SK-N-SH (cell line): ENCODE measurements around the gene CDH4. TPM values are rescaled to one million over a fixed set of nuclear protein-coding genes. Genes with fewer than 3 reads are reported as not detected.

Experiments used
- CTCF ChIA-PET: fragments of 300-600, 350-600 bp; formaldehyde crosslinking; extraction: SDS; loops from one replicate; lab custom pipeline; 2021; lab: Yijun Ruan, JAX
- POLR2A ChIA-PET: fragments of 350-600 bp; sonication (Branson Sonifier 250); formaldehyde crosslinking; extraction: SDS; loops from one replicate; lab custom pipeline; 2020; ENCODE audit warnings: antibody characterized with exemption, inconsistent platforms; lab: Yijun Ruan, JAX
- DNase-seq: peaks from one replicate; pipeline ENCODE4 v3.0.0; 2012
- H2AFZ ChIP-seq: fragments of 200-600 bp; sonication (generic); 2 replicates; pipeline ENCODE4 v1.8.1; 2016; ENCODE audit warnings: antibody characterized with exemption, mild to moderate bottlenecking, low read depth
- H3F3A ChIP-seq: fragments of 200-600 bp; sonication (generic); replicated peaks from 2 replicates; pipeline ENCODE3; 2016; ENCODE audit warnings: antibody characterized with exemption, mild to moderate bottlenecking; ENCODE audit not compliant: insufficient read depth
- H3K27ac ChIP-seq, 2 experiments: fragments of 200-500 bp in 1 of 2; fragments of 200-600 bp in 1 of 2; sonication (Bioruptor generic) in 1 of 2; sonication (generic), shearing (Covaris generic) in 1 of 2; 2 replicates each; pipeline versions ENCODE4 v1.5.1 to v1.6.1; 2014 to 2016; ENCODE audit warnings: low read depth in 2 of 2, inconsistent platforms in 1 of 2, low read length in 1 of 2, mild to moderate bottlenecking in 1 of 2, mixed read lengths in 1 of 2
- H3K27me3 ChIP-seq: fragments of 200-600 bp; sonication (generic), shearing (Covaris generic); 2 replicates; pipeline ENCODE4 v1.6.1; 2016; ENCODE audit warnings: mixed run types; ENCODE audit not compliant: insufficient read depth
- H3K36me3 ChIP-seq, 2 experiments: fragments of 200-500 bp in 1 of 2; fragments of 200-600 bp in 1 of 2; sonication (Bioruptor generic) in 1 of 2; sonication (generic) in 1 of 2; replicated peaks in 1 of 2; 2 replicates each; pipeline versions ENCODE3 to v1.5.1; 2014 to 2016; ENCODE audit warnings: low read length in 1 of 2, mild to moderate bottlenecking in 1 of 2; ENCODE audit not compliant: insufficient read depth in 2 of 2, control insufficient read depth in 1 of 2
- H3K4me1 ChIP-seq, 2 experiments: fragments of 200-500 bp in 1 of 2; fragments of 200-600 bp in 1 of 2; sonication (Bioruptor generic) in 1 of 2; sonication (generic), shearing (Covaris generic) in 1 of 2; 2 replicates each; pipeline versions ENCODE4 v1.5.1 to v1.6.1; 2014 to 2016; ENCODE audit warnings: low read depth in 1 of 2, low read length in 1 of 2, mixed run types in 1 of 2; ENCODE audit not compliant: insufficient read depth in 2 of 2, control insufficient read depth in 1 of 2
- H3K4me2 ChIP-seq: fragments of 200-600 bp; sonication (generic), shearing (Covaris generic); 2 replicates; pipeline ENCODE4 v1.6.1; 2017; ENCODE audit warnings: mixed run types
- H3K4me3 ChIP-seq, 2 experiments: fragments of 200-500 bp in 1 of 2; fragments of 200-600 bp in 1 of 2; sonication (Bioruptor generic) in 1 of 2; sonication (generic), shearing (Covaris generic) in 1 of 2; 2 replicates each; pipeline versions ENCODE4 v1.5.1 to v1.8.1; 2014 to 2016; ENCODE audit warnings: low read depth in 2 of 2, inconsistent platforms in 1 of 2, low read length in 1 of 2, mild to moderate bottlenecking in 1 of 2, mixed read lengths in 1 of 2, moderate library complexity in 1 of 2
- H3K79me2 ChIP-seq: fragments of 200-600 bp; sonication (generic); 2 replicates; pipeline ENCODE4 v1.8.1; 2017; ENCODE audit warnings: mild to moderate bottlenecking; ENCODE audit not compliant: insufficient read depth
- H3K9ac ChIP-seq: fragments of 200-600 bp; sonication (generic); 2 replicates; pipeline ENCODE4 v1.6.1; 2017; ENCODE audit warnings: mixed run types
- H3K9me2 ChIP-seq: fragments of 200-600 bp; sonication (generic); 2 replicates; pipeline ENCODE4 v1.6.1; 2017; ENCODE audit warnings: mixed run types
- H3K9me3 ChIP-seq: fragments of 200-600 bp; sonication (generic); 2 replicates; pipeline ENCODE4 v1.6.1; 2017; ENCODE audit warnings: mixed run types, mild to moderate bottlenecking, moderate library complexity
- H4K20me1 ChIP-seq: fragments of 200-600 bp; sonication (generic); 2 replicates; pipeline ENCODE4 v1.6.1; 2017; ENCODE audit warnings: mild to moderate bottlenecking, mixed run types; ENCODE audit not compliant: insufficient read depth
- FOXJ3 ChIP-seq: sonication (generic); formaldehyde crosslinking; IDR thresholded peaks from 2 replicates; pipeline ENCODE4 v1.5.1; 2020; ENCODE audit warnings: mild to moderate bottlenecking, missing genetic modification reagents
- GATA2 ChIP-seq: sonication (generic); formaldehyde crosslinking; IDR thresholded peaks from 2 replicates; pipeline ENCODE4 v1.5.0; 2020; ENCODE audit warnings: mild to moderate bottlenecking, missing genetic modification reagents
- JUND ChIP-seq: IDR thresholded peaks from 2 replicates; pipeline ENCODE4 v1.4.0; 2012
- MAX ChIP-seq: IDR thresholded peaks from 2 replicates; pipeline ENCODE4 v1.4.0; 2012; ENCODE audit warnings: low read depth
- MEF2A ChIP-seq: IDR thresholded peaks from 2 replicates; pipeline ENCODE4 v1.4.0; 2012; ENCODE audit warnings: low read depth, borderline replicate concordance
- NRF1 ChIP-seq: IDR thresholded peaks from 2 replicates; pipeline ENCODE4 v1.6.1; 2012; ENCODE audit warnings: low read depth, mild to moderate bottlenecking, low read length
- PBX3 ChIP-seq: IDR thresholded peaks from 2 replicates; pipeline ENCODE4; 2012
- REST ChIP-seq: IDR thresholded peaks from 2 replicates; pipeline ENCODE4 v1.6.1; 2012; ENCODE audit warnings: mild to moderate bottlenecking, low read depth, low read length, moderate library complexity
- RFX5 ChIP-seq: IDR thresholded peaks from 2 replicates; pipeline ENCODE4 v1.6.1; 2012; ENCODE audit warnings: mild to moderate bottlenecking, improper control_type of control experiment, low read length
- RXRA ChIP-seq: IDR thresholded peaks from 2 replicates; pipeline ENCODE4 v1.4.0; 2012; ENCODE audit warnings: low read depth, mild to moderate bottlenecking, borderline replicate concordance
- SIN3A ChIP-seq: IDR thresholded peaks from 2 replicates; pipeline ENCODE4 v1.6.1; 2012; ENCODE audit warnings: low read depth, mild to moderate bottlenecking, low read length, moderate library complexity, borderline replicate concordance
- TAF1 ChIP-seq: IDR thresholded peaks from 2 replicates; pipeline ENCODE4 v1.6.1; 2012; ENCODE audit warnings: low read depth, mild to moderate bottlenecking, low read length, moderate library complexity, borderline replicate concordance
- TCF12 ChIP-seq: IDR thresholded peaks from 2 replicates; pipeline ENCODE4 v1.4.0; 2012
- TEAD4 ChIP-seq: IDR thresholded peaks from 2 replicates; pipeline ENCODE4 v1.4.0; 2012; ENCODE audit warnings: mild to moderate bottlenecking, borderline replicate concordance; ENCODE audit not compliant: insufficient read depth
- USF2 ChIP-seq: fragments of 150-350 bp; IDR thresholded peaks from 2 replicates; pipeline ENCODE4 v1.6.1; 2017; ENCODE audit warnings: antibody characterized with exemption, low read length, low read depth, borderline replicate concordance
- WGBS: methylation state at CpG from one replicate; pipeline ENCODE4 v1.1.6; 2017; ENCODE audit warnings: low lambda C conversion rate; 5-methylcytosine and 5-hydroxymethylcytosine counted together
- polyA plus RNA-seq, 3 experiments: library from polyadenylated mRNA; depleted of rRNA; stranded (reverse); fragments of >200 nt; gene quantifications; 2 replicates each; pipeline ENCODE4 v1.2.3, GENCODE V29; 2012

The CDH4 gene
- polyA plus RNA-seq, 1 of the 3 experiments (the other 2 are of a cell fraction) = not detected

GRCh38 chr20:61236713-61237112 lies 15.3 kb upstream of the CDH4 start:
- Histone ChIP-seq H3K4me1 (no peaks in the 10 kb centered on the region), H3K79me2 (no peaks in the 10 kb centered on the region), H3K36me3 (no peaks in the 10 kb centered on the region), H3K4me2 (no peak overlapping the region), H3F3A (no peaks in the 10 kb centered on the region), H3K9me2 (no peaks in the 10 kb centered on the region), H3K27me3 (no peaks in the 10 kb centered on the region), H2AFZ (no peak overlapping the region), H3K4me3 (no peak overlapping the region), H4K20me1 (no peaks in the 10 kb centered on the region), H3K9me3 (no peaks in the 10 kb centered on the region), H3K27ac (no peak overlapping the region), H3K9ac (no peak overlapping the region)
- ChIA-PET CTCF (interaction anchor here (2.2 kb wide), 1 partner anchor 8 kb away, joined by 5 read pairs; no protein-coding TSS in a partner anchor), POLR2A (no interaction called here)
- no peak for DNase-seq
- WGBS = 9% methylated on average over 4 of the region's 4 CpGs
- TF ChIP-seq GATA2 (CRISPR knock-in tag) (no peak), TEAD4 (no peak), PBX3 (no peak), JUND (no peak), RFX5 (no peak), SIN3A (no peak), NRF1 (no peak), USF2 (no peak), MEF2A (no peak), FOXJ3 (CRISPR knock-in tag) (no peak), RXRA (no peak), REST (no peak), TAF1 (no peak)

GRCh38 chr20:61238813-61239212 lies 13.2 kb upstream of the CDH4 start:
- Histone ChIP-seq H3K4me3 (no peak overlapping the region), H3K27me3 (no peaks in the 10 kb centered on the region), H3K4me2 (no peak overlapping the region), H3K36me3 (no peaks in the 10 kb centered on the region), H3K79me2 (no peaks in the 10 kb centered on the region), H3K27ac (no peak overlapping the region), H3F3A (no peaks in the 10 kb centered on the region), H2AFZ (no peak overlapping the region), H4K20me1 (no peaks in the 10 kb centered on the region), H3K9ac (no peak overlapping the region), H3K4me1 (no peaks in the 10 kb centered on the region), H3K9me2 (no peaks in the 10 kb centered on the region), H3K9me3 (no peaks in the 10 kb centered on the region)
- 0% methylated on average over 4 of the region's 4 CpGs for WGBS
- POLR2A ChIA-PET = no interaction called here
- no peak for DNase-seq
- CTCF ChIA-PET = interaction anchor here (6.3 kb wide), 1 partner anchor 9 kb away, joined by 32 read pairs; no protein-coding TSS in a partner anchor
- no peak for TF ChIP-seq MAX
- no peak for TF ChIP-seq TCF12
